K562 (cell line): Measurements from ENCODE around the gene ACKR2. TPM values are rescaled to one million over a fixed set of nuclear protein-coding genes. Genes with fewer than 3 reads are reported as not detected.

Experiments
- ARID1B ChIP-seq: fragments of 450-650 bp; IDR thresholded peaks from 2 replicates; pipeline ENCODE4 v1.6.1; 2016; ENCODE audit warnings: antibody characterized with exemption, mild to moderate bottlenecking, inconsistent platforms
- DPF2 ChIP-seq: fragments of 450-650 bp; IDR thresholded peaks from 2 replicates; pipeline ENCODE4 v1.6.1; 2016
- KAT7 ChIP-seq: sonication (generic); formaldehyde crosslinking; IDR thresholded peaks from 2 replicates; pipeline ENCODE4 v1.8.0; 2022; ENCODE audit warnings: missing genetic modification reagents, mild to moderate bottlenecking, borderline replicate concordance
- L3MBTL2 ChIP-seq: fragments of 450-650 bp; IDR thresholded peaks from 2 replicates; pipeline ENCODE4 v1.6.1; 2016; ENCODE audit warnings: mild to moderate bottlenecking, moderate library complexity
- MEF2A ChIP-seq: IDR thresholded peaks from 2 replicates; pipeline ENCODE4 v1.6.1; 2011; ENCODE audit warnings: low read depth, mild to moderate bottlenecking, low read length, moderate library complexity; ENCODE audit not compliant: control insufficient read depth
- MNT ChIP-seq, 2 experiments: fragments of 450-650 bp; conservative IDR thresholded peaks; 2 replicates each; pipeline ENCODE4 v1.6.1; 2017; ENCODE audit warnings: mild to moderate bottlenecking in 2 of 2, moderate library complexity in 2 of 2
- MYBL2 ChIP-seq, 2 experiments: fragments of 450-650 bp in 1 of 2; sonication (generic) in 1 of 2; formaldehyde crosslinking in 1 of 2; IDR thresholded peaks; 2 replicates each; pipeline versions ENCODE4 v1.6.1 to v1.8.1; 2017 to 2022; ENCODE audit warnings: borderline replicate concordance in 1 of 2, inconsistent platforms in 1 of 2, low read depth in 1 of 2, mild to moderate bottlenecking in 1 of 2, missing genetic modification reagents in 1 of 2, moderate library complexity in 1 of 2
- NCOR1 ChIP-seq: fragments of 450-650 bp; IDR thresholded peaks from 2 replicates; pipeline ENCODE4 v1.6.1; 2016; ENCODE audit warnings: mild to moderate bottlenecking, moderate library complexity
- NFE2L1 ChIP-seq: fragments of 450-650 bp; IDR thresholded peaks from 2 replicates; pipeline ENCODE4 v1.6.1; 2016; ENCODE audit warnings: missing genetic modification characterization, low read depth, mild to moderate bottlenecking, missing compliant biosample characterization, moderate library complexity, borderline replicate concordance
- PCBP1 ChIP-seq: fragments of 200-400 bp; formaldehyde crosslinking; IDR thresholded peaks from 2 replicates; pipeline ENCODE4 v1.6.1; 2018; ENCODE audit warnings: mild to moderate bottlenecking, low read depth, low read length; ENCODE audit not compliant: poor library complexity, severe bottlenecking
- PHF8 ChIP-seq: fragments of 200-600 bp; sonication (generic); IDR thresholded peaks from 2 replicates; pipeline ENCODE4 v1.6.1; 2012; ENCODE audit warnings: mixed run types, mild to moderate bottlenecking, inconsistent platforms, low read length, moderate library complexity, borderline replicate concordance
- POU5F1 ChIP-seq: fragments of 150-350 bp; IDR thresholded peaks from 2 replicates; pipeline ENCODE4 v1.6.1; 2014; ENCODE audit warnings: borderline replicate concordance, low read length, low read depth, mild to moderate bottlenecking; ENCODE audit not compliant: partially characterized antibody
- REST ChIP-seq, 2 experiments: fragments of 450-650 bp; formaldehyde crosslinking in 1 of 2; IDR thresholded peaks; 2 replicates each; pipeline versions ENCODE4 v1.4.0 to v1.6.1; 2014 to 2020; ENCODE audit warnings: mild to moderate bottlenecking in 2 of 2, borderline replicate concordance in 1 of 2, low read depth in 1 of 2
- SP1 ChIP-seq: sonication (generic); formaldehyde crosslinking; IDR thresholded peaks from 2 replicates; pipeline ENCODE4 v1.8.1; 2022; ENCODE audit warnings: mild to moderate bottlenecking, missing genetic modification reagents
- TCF3 ChIP-seq: sonication (generic); formaldehyde crosslinking; IDR thresholded peaks from 2 replicates; pipeline ENCODE4 v1.4.0; 2020; ENCODE audit warnings: mild to moderate bottlenecking, missing genetic modification reagents
- polyA plus RNA-seq, 8 experiments: library from polyadenylated mRNA; depleted of rRNA in 4 of 8; stranded (reverse) in 5 of 8; unstranded in 3 of 8; fragments of >200 nt; fragmentation: Nextera tagmentation in 2 of 8; fragmentation: Illumina TruSeq in 1 of 8; extraction: Ambion mirVana in 2 of 8; extraction: Trizol in 1 of 8; gene quantifications; 2 replicates each; pipeline versions ENCODE4 v1.2.1 to v1.2.3, GENCODE V29; 2011 to 2014; ENCODE audit warnings: inconsistent platforms in 1 of 8, missing spikeins in 1 of 8
- total RNA-seq, 7 experiments: library from RNA; depleted of rRNA in 6 of 7; stranded (reverse); fragments of >200 nt in 6 of 7; fragmentation: Illumina TruSeq in 2 of 7; extraction: Trizol in 2 of 7; gene quantifications; 2 replicates each; pipeline versions ENCODE4 v1.2.1 to v1.2.3, GENCODE V29; 2011 to 2021; ENCODE audit warnings: low replicate concordance in 1 of 7

The ACKR2 gene
- total and polyA plus RNA-seq, 9 of the 15 experiments (the other 6 are each of a cell fraction or from before 2014, with no cell fraction given), result 0.03 to 0.69 (median 0.25) TPM; not detected in 1

DNA sequence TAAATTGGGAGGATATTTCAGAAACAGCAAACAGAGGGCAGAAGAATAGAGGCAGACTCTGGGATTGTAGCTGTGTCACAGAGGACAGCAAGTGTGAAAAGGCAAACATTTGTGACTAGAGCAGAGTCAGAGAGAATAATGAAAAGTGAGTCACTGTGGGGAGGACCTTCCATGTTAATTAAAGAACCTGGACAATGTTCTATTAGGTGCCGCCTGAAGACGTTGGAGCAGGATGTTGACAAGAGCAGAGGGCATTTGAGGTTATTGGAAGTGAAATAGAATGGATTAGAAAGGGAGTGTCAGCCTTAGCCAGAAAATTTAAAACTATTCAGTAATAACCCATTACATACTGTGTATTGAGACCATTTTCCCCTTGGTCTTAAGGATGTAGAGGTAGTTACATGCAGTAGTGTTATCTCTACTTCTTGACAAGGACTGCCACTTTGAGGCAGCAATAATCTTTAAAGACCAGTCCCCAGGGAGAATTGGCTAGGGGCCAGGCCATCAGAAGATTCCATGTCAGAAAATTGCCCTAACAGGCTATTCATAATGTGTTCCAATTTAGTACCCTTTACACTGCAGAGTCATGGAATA, 5.8 kb downstream of the ACKR2 start (continued):
- TF ChIP-seq MYBL2 (IDR thresholded peaks at IDR 0.05; ENCODE audit: low read depth), result no peak
- TF ChIP-seq MYBL2 (CRISPR knock-in tag; IDR thresholded peaks at IDR 0.05; ENCODE audit: borderline replicate concordance), result no peak
- no peak for TF ChIP-seq SP1
- peak; percentile 65 for TF ChIP-seq TCF3 (CRISPR knock-in tag)
- no peak for TF ChIP-seq NFE2L1 (tag)
- TF ChIP-seq DPF2, result peak; percentile 67
- TF ChIP-seq NCOR1, result peak; percentile 31; the same call in 1 of the 2 replicates
- 0 out of 4 replicates have a peak, but pooled peaks of 1 of the 2 experiments have one; percentile 21 for TF ChIP-seq MNT (conservative IDR thresholded peaks at IDR 0.05)
- TF ChIP-seq PCBP1, result no peak
- TF ChIP-seq MEF2A, result no peak
- TF ChIP-seq POU5F1, result no peak
- TF ChIP-seq L3MBTL2, result no peak
- no peak for TF ChIP-seq KAT7 (CRISPR knock-in tag)
- TF ChIP-seq REST (IDR thresholded peaks at IDR 0.05; ENCODE audit: borderline replicate concordance), result 0 out of 2 replicates have a peak, but pooled peaks have one; percentile 16
- no peak for TF ChIP-seq REST (CRISPR knock-in tag; IDR thresholded peaks at IDR 0.05; ENCODE audit: low read depth)
- peak; percentile 77 for TF ChIP-seq ARID1B
- no peak for TF ChIP-seq PHF8
